Caco-2 (cell line): ENCODE measurements around the gene PTPRN2. TPM values are rescaled to one million over a fixed set of nuclear protein-coding genes. Genes with fewer than 3 reads are reported as not detected.
A peak's percentile ranks its signal among the peaks of the same experiment; 100 is the strongest.
"Not testable (repeated sequence)": the region's sequence is repeated elsewhere in the genome, so short reads cannot be mapped to it uniquely, and the experiment has no call there.

Experiments
- BruUV-seq: library from RNA; stranded (reverse); fragments of 400-500 nt; replicated peaks from 2 replicates; lab custom pipeline; 2021; lab: Mats Ljungman, UMichigan
- CTCF ChIA-PET: fragments of 300-600 bp; sonication (Branson Sonifier 250); formaldehyde crosslinking; loops from one replicate; lab custom pipeline; 2022; ENCODE audit warnings: antibody characterized with exemption; lab: Charles Lee
- POLR2A ChIA-PET: fragments of 300-600 bp; sonication (Branson Sonifier 250); formaldehyde crosslinking; loops from one replicate; lab custom pipeline; 2022; ENCODE audit warnings: antibody characterized with exemption; lab: Charles Lee
- DNase-seq, 2 experiments: peaks; one replicate each; pipeline versions ENCODE4 v3.0.0 to v3.0.0-alpha.2; 2020 to 2022
- H3K27me3 ChIP-seq: replicated peaks from 2 replicates; pipeline ENCODE4 v1.6.0; 2011; ENCODE audit warnings: low read length; ENCODE audit not compliant: control insufficient read depth, insufficient read depth
- H3K36me3 ChIP-seq: 2 replicates; pipeline ENCODE4 v1.5.1; 2011; ENCODE audit warnings: low read length; ENCODE audit not compliant: control insufficient read depth, insufficient read depth
- H3K4me1 ChIP-seq: fragments of 250-450 bp; sonication (Bioruptor Pico); 2 replicates; pipeline ENCODE4 v1.5.1; 2020; ENCODE audit warnings: mild to moderate bottlenecking
- H3K4me3 ChIP-seq: 2 replicates; pipeline ENCODE4 v1.5.1; 2011; ENCODE audit warnings: low read depth, mild to moderate bottlenecking, control low read depth, low read length
- H3K9me3 ChIP-seq: fragments of 250-450 bp; sonication (Bioruptor Pico); 2 replicates; pipeline ENCODE4 v1.5.1; 2020; ENCODE audit warnings: mild to moderate bottlenecking, moderate library complexity
- H3K27ac Mint-ChIP-seq: one replicate; pipeline ENCODE4 v1.8.0; 2022; ENCODE audit warnings: mixed read lengths; ENCODE audit not compliant: unreplicated experiment
- H3K27me3 Mint-ChIP-seq: one replicate; pipeline ENCODE4 v1.8.0; 2022; ENCODE audit warnings: mixed read lengths; ENCODE audit not compliant: insufficient read depth, unreplicated experiment
- H3K36me3 Mint-ChIP-seq: one replicate; pipeline ENCODE4 v1.8.0; 2022; ENCODE audit warnings: mild to moderate bottlenecking, mixed read lengths; ENCODE audit not compliant: insufficient read depth, unreplicated experiment
- H3K4me1 Mint-ChIP-seq: one replicate; pipeline ENCODE4 v1.8.0; 2022; ENCODE audit warnings: low read depth, mixed read lengths; ENCODE audit not compliant: unreplicated experiment
- H3K4me3 Mint-ChIP-seq: one replicate; pipeline ENCODE4 v1.8.0; 2022; ENCODE audit warnings: mild to moderate bottlenecking, moderate library complexity, mixed read lengths; ENCODE audit not compliant: unreplicated experiment
- H3K9me3 Mint-ChIP-seq: one replicate; pipeline ENCODE4 v1.8.0; 2022; ENCODE audit warnings: mixed read lengths; ENCODE audit not compliant: unreplicated experiment
- CTCF ChIP-seq, 2 experiments: fragments of 200-600 bp in 1 of 2; IDR thresholded peaks; 1 replicate in 1 of 2; 2 replicates in 1 of 2; pipeline versions ENCODE4 v1.5.1 to v1.8.0; 2011 to 2022; ENCODE audit warnings: antibody characterized with exemption in 1 of 2, control low read depth in 1 of 2, inconsistent platforms in 1 of 2, low read depth in 1 of 2, low read length in 1 of 2, mild to moderate bottlenecking in 1 of 2, moderate library complexity in 1 of 2; ENCODE audit not compliant: insufficient read depth in 1 of 2, severe bottlenecking in 1 of 2, unreplicated experiment in 1 of 2
- intact Hi-C: fragments of 100-400 bp; cut with micrococcal nuclease; formaldehyde crosslinking; loops from one replicate; pipeline ENCODE4 v1.10.0; 2022; ENCODE audit not compliant: unreplicated experiment
- total RNA-seq: library from RNA; stranded (reverse); gene quantifications from 2 replicates; pipeline ENCODE4 v1.2.3, GENCODE V29; 2022

The PTPRN2 gene
- total RNA-seq, 1 experiment from 2014 or later: 1.4 TPM

GRCh38 chr7:158355456-158356065, 232.1 kb downstream of the PTPRN2 start:
- Histone ChIP-seq H3K36me3 (no peaks in the 10 kb centered on the region), H3K4me3 (no peak overlapping the region), H3K9me3 (no peaks in the 10 kb centered on the region), H3K4me1 (no peaks in the 10 kb centered on the region), H3K27me3 (no peaks in the 10 kb centered on the region)
- Mint-ChIP-seq H3K4me3 (no peak overlapping the region), H3K36me3 (no peaks in the 10 kb centered on the region), H3K27ac (no peak overlapping the region), H3K9me3 (peaks cover 31% of the 10 kb centered on the region), H3K27me3 (no peaks in the 10 kb centered on the region), H3K4me1 (no peaks in the 10 kb centered on the region)
- CTCF ChIA-PET: no interaction called here
- POLR2A ChIA-PET: no interaction called here
- intact Hi-C loops: loop anchor here (1.0 kb wide), 1 partner anchor 53 kb away; no protein-coding TSS in a partner anchor
- TF ChIP-seq CTCF (IDR thresholded peaks at IDR 0.05; ENCODE audit: insufficient read depth in 1 of 2, low read depth in 1 of 2, low read length in 1 of 2, severe bottlenecking in 1 of 2, unreplicated experiment in 1 of 2): peak; percentile 17 to 28
- DNase-seq: peak in 1 of 2 experiments; percentile 20
- no TSS peak for BruUV-seq

GRCh38 chr7:158354861-158355260, 232.8 kb downstream of the PTPRN2 start:
- Mint-ChIP-seq H3K27me3 (no peaks in the 10 kb centered on the region), H3K27ac (no peak overlapping the region), H3K36me3 (no peaks in the 10 kb centered on the region), H3K9me3 (peaks cover 31% of the 10 kb centered on the region), H3K4me3 (no peak overlapping the region), H3K4me1 (no peaks in the 10 kb centered on the region)
- Histone ChIP-seq H3K36me3 (no peaks in the 10 kb centered on the region), H3K4me1 (no peaks in the 10 kb centered on the region), H3K9me3 (no peaks in the 10 kb centered on the region), H3K4me3 (no peak overlapping the region), H3K27me3 (no peaks in the 10 kb centered on the region)
- no peak for TF ChIP-seq CTCF (IDR thresholded peaks at IDR 0.05; ENCODE audit: insufficient read depth in 1 of 2, low read depth in 1 of 2, low read length in 1 of 2, severe bottlenecking in 1 of 2, unreplicated experiment in 1 of 2)
- no TSS peak for BruUV-seq
- ChIA-PET POLR2A (no interaction called here), CTCF (no interaction called here)
- intact Hi-C loops: loop anchor here (1.0 to 5.0 kb wide), 2 partner anchors 53 to 923 kb away; no protein-coding TSS in a partner anchor
- DNase-seq: no peak

- Histone ChIP-seq H3K9me3 (no peaks in the 10 kb centered on the region), H3K4me3 (no peak overlapping the region), H3K4me1 (no peaks in the 10 kb centered on the region), H3K27me3 (no peaks in the 10 kb centered on the region), H3K36me3 (no peaks in the 10 kb centered on the region)
- Mint-ChIP-seq H3K4me1 (no peaks in the 10 kb centered on the region), H3K36me3 (no peaks in the 10 kb centered on the region), H3K27ac (no peak overlapping the region), H3K9me3 (peaks cover 31% of the 10 kb centered on the region), H3K27me3 (no peaks in the 10 kb centered on the region), H3K4me3 (no peak overlapping the region)
- TF ChIP-seq CTCF (IDR thresholded peaks at IDR 0.05; ENCODE audit: insufficient read depth in 1 of 2, low read depth in 1 of 2, low read length in 1 of 2, severe bottlenecking in 1 of 2, unreplicated experiment in 1 of 2): peak; percentile 24 to 34
- no TSS peak for BruUV-seq
- intact Hi-C loops: loop anchor here (5.0 kb wide), 1 partner anchor 922 kb away; no protein-coding TSS in a partner anchor
- ChIA-PET POLR2A (no interaction called here), CTCF (no interaction called here)
- peak in 1 of 2 experiments; percentile 13 for DNase-seq
Measured at GRCh38 chr7:158353606-158354570, 233.7 kb downstream of the PTPRN2 start.

GRCh38 chr7:158351899-158352729, 235.5 kb downstream of the PTPRN2 start:
- not testable (repeated sequence) for H3K27me3 Mint-ChIP-seq, H3K9me3 ChIP-seq
- intact Hi-C loops: loop anchor here (5.0 kb wide), 1 partner anchor 920 kb away; no protein-coding TSS in a partner anchor

More at GRCh38 chr7:158351899-158352729, 235.5 kb downstream of the PTPRN2 start:
- DNase-seq, POLR2A ChIA-PET, BruUV-seq, H3K27ac Mint-ChIP-seq, H3K36me3 ChIP-seq, CTCF ChIA-PET, H3K36me3 Mint-ChIP-seq, H3K4me3 Mint-ChIP-seq, H3K4me3 ChIP-seq, H3K27me3 ChIP-seq, H3K4me1 ChIP-seq, H3K4me1 Mint-ChIP-seq: not testable (repeated sequence)
- peaks cover 38% of the 10 kb centered on the region for H3K9me3 Mint-ChIP-seq
